ENCODE data around the gene TTC29.
A peak's percentile ranks its signal among the peaks of the same experiment; 100 is the strongest.

TTC29 gene

DNA sequence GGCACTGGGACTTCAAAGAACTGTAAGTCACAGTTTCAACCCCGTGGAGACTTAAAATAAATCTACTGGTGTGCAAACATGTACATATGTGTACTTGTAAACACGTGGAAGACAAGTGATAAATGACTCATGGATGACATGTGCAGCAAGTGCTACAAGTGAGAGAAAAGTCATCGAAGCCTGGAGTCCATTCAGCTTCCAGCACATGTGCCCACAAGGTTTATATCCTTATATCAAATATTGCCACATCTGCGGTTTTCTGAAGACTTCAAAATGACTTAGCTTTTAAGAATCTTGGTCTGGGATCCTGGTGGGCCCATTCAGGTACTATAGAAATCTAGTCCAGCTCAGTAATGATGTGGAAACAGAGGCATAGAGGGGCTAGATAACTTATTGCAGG is 33.0 kb upstream of the TTC29 start:
- Histone ChIP-seq H3K27ac (ENCODE audit: extremely low read depth, low read depth, low read length) (no peak overlapping the region), H3K4me3 (ENCODE audit: low read depth, low read length) (no peak overlapping the region), H3K4me1 (ENCODE audit: control insufficient read depth, insufficient read depth, low read length) (peaks cover 6% of the 10 kb centered on the region; the same call in 1 of the 2 replicates), H3K36me3 (ENCODE audit: control insufficient read depth in 2 of 2, insufficient read depth in 1 of 2, low read length in 2 of 2) (no peaks in the 10 kb centered on the region), H3K9me3 (ENCODE audit: control insufficient read depth, insufficient read depth, low read depth, low read length) (no peaks in the 10 kb centered on the region)
- TF ChIP-seq WT1 (tag by site-specific recombination; IDR thresholded peaks at IDR 0.05) (no peak), ZNF423 (tag by site-specific recombination; IDR thresholded peaks at IDR 0.05) (no peak), ZNF48 (tag by site-specific recombination; IDR thresholded peaks at IDR 0.05) (no peak), ZNF404 (tag by site-specific recombination; IDR thresholded peaks at IDR 0.05) (no peak), ZNF175 (tag by site-specific recombination; IDR thresholded peaks at IDR 0.05) (no peak)
- TF ChIP-seq, protein P1, sequence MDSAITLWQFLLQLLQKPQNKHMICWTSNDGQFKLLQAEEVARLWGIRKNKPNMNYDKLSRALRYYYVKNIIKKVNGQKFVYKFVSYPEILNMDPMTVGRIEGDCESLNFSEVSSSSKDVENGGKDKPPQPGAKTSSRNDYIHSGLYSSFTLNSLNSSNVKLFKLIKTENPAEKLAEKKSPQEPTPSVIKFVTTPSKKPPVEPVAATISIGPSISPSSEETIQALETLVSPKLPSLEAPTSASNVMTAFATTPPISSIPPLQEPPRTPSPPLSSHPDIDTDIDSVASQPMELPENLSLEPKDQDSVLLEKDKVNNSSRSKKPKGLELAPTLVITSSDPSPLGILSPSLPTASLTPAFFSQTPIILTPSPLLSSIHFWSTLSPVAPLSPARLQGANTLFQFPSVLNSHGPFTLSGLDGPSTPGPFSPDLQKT (IDR thresholded peaks at IDR 0.05; ENCODE audit: borderline replicate concordance, low read depth, low read length) = no peak
- ChIA-PET CTCF (no interaction called here), POLR2A (no interaction called here)

DNA sequence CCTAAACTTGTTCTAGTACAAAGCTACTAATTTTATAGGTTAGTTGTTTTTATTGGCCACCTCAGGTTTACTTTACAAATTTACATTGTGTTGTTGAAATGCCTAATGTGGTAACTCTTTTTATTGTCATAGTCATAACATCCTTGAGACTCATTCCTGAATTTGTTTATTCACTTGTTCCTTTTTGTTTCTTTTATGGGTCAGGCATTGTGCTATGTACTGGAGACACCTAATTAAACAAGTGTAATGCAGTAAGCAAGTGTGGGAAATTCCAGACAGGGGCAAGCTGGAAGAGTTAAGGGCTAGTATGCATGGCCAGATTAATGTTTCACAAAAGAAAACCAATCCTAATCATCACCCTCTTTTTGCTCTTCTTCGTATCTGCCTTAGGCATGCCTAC is 30.5 kb upstream of the TTC29 start:
- TF ChIP-seq, protein P2, sequence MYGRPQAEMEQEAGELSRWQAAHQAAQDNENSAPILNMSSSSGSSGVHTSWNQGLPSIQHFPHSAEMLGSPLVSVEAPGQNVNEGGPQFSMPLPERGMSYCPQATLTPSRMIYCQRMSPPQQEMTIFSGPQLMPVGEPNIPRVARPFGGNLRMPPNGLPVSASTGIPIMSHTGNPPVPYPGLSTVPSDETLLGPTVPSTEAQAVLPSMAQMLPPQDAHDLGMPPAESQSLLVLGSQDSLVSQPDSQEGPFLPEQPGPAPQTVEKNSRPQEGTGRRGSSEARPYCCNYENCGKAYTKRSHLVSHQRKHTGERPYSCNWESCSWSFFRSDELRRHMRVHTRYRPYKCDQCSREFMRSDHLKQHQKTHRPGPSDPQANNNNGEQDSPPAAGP (tag by site-specific recombination; IDR thresholded peaks at IDR 0.05) = no peak
- TF ChIP-seq ZNF391 (tag by site-specific recombination; IDR thresholded peaks at IDR 0.05; ENCODE audit: borderline replicate concordance, low read depth) (no peak), ZNF335 (tag by site-specific recombination; conservative IDR thresholded peaks at IDR 0.05) (no peak), ZNF302 (tag by site-specific recombination; IDR thresholded peaks at IDR 0.05; ENCODE audit: low read depth) (no peak), FEZF1 (tag by site-specific recombination; IDR thresholded peaks at IDR 0.05) (peak; percentile 83), ZNF514 (tag by site-specific recombination; IDR thresholded peaks at IDR 0.05) (no peak), WT1 (tag by site-specific recombination; IDR thresholded peaks at IDR 0.05) (0 out of 2 replicates have a peak, but pooled peaks have one; percentile 13), REPIN1 (tag by site-specific recombination; IDR thresholded peaks at IDR 0.05; ENCODE audit: low read depth) (no peak), ZNF202 (tag by site-specific recombination; IDR thresholded peaks at IDR 0.05; ENCODE audit: borderline replicate concordance) (no peak), OSR2 (tag by site-specific recombination; IDR thresholded peaks at IDR 0.05) (peak; percentile 38), ZNF341 (tag by site-specific recombination; IDR thresholded peaks at IDR 0.05; ENCODE audit: low read depth) (no peak), KLF7 (tag by site-specific recombination; IDR thresholded peaks at IDR 0.05; ENCODE audit: borderline replicate concordance) (no peak), ZNF501 (tag by site-specific recombination; IDR thresholded peaks at IDR 0.05) (no peak), ZNF211 (tag by site-specific recombination; IDR thresholded peaks at IDR 0.05; ENCODE audit: low read depth) (no peak)
- TF ChIP-seq, protein P3, sequence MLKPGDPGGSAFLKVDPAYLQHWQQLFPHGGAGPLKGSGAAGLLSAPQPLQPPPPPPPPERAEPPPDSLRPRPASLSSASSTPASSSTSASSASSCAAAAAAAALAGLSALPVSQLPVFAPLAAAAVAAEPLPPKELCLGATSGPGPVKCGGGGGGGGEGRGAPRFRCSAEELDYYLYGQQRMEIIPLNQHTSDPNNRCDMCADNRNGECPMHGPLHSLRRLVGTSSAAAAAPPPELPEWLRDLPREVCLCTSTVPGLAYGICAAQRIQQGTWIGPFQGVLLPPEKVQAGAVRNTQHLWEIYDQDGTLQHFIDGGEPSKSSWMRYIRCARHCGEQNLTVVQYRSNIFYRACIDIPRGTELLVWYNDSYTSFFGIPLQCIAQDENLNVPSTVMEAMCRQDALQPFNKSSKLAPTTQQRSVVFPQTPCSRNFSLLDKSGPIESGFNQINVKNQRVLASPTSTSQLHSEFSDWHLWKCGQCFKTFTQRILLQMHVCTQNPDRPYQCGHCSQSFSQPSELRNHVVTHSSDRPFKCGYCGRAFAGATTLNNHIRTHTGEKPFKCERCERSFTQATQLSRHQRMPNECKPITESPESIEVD (tag by site-specific recombination; IDR thresholded peaks at IDR 0.05) = peak; percentile 3; the same call in 1 of the 2 replicates
- TF ChIP-seq, protein P4, sequence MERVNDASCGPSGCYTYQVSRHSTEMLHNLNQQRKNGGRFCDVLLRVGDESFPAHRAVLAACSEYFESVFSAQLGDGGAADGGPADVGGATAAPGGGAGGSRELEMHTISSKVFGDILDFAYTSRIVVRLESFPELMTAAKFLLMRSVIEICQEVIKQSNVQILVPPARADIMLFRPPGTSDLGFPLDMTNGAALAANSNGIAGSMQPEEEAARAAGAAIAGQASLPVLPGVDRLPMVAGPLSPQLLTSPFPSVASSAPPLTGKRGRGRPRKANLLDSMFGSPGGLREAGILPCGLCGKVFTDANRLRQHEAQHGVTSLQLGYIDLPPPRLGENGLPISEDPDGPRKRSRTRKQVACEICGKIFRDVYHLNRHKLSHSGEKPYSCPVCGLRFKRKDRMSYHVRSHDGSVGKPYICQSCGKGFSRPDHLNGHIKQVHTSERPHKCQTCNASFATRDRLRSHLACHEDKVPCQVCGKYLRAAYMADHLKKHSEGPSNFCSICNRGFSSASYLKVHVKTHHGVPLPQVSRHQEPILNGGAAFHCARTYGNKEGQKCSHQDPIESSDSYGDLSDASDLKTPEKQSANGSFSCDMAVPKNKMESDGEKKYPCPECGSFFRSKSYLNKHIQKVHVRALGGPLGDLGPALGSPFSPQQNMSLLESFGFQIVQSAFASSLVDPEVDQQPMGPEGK (tag by site-specific recombination; IDR thresholded peaks at IDR 0.05) = no peak
- TF ChIP-seq, protein P5, sequence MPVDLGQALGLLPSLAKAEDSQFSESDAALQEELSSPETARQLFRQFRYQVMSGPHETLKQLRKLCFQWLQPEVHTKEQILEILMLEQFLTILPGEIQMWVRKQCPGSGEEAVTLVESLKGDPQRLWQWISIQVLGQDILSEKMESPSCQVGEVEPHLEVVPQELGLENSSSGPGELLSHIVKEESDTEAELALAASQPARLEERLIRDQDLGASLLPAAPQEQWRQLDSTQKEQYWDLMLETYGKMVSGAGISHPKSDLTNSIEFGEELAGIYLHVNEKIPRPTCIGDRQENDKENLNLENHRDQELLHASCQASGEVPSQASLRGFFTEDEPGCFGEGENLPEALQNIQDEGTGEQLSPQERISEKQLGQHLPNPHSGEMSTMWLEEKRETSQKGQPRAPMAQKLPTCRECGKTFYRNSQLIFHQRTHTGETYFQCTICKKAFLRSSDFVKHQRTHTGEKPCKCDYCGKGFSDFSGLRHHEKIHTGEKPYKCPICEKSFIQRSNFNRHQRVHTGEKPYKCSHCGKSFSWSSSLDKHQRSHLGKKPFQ (tag by site-specific recombination; IDR thresholded peaks at IDR 0.05) = no peak
- TF ChIP-seq, protein P6, sequence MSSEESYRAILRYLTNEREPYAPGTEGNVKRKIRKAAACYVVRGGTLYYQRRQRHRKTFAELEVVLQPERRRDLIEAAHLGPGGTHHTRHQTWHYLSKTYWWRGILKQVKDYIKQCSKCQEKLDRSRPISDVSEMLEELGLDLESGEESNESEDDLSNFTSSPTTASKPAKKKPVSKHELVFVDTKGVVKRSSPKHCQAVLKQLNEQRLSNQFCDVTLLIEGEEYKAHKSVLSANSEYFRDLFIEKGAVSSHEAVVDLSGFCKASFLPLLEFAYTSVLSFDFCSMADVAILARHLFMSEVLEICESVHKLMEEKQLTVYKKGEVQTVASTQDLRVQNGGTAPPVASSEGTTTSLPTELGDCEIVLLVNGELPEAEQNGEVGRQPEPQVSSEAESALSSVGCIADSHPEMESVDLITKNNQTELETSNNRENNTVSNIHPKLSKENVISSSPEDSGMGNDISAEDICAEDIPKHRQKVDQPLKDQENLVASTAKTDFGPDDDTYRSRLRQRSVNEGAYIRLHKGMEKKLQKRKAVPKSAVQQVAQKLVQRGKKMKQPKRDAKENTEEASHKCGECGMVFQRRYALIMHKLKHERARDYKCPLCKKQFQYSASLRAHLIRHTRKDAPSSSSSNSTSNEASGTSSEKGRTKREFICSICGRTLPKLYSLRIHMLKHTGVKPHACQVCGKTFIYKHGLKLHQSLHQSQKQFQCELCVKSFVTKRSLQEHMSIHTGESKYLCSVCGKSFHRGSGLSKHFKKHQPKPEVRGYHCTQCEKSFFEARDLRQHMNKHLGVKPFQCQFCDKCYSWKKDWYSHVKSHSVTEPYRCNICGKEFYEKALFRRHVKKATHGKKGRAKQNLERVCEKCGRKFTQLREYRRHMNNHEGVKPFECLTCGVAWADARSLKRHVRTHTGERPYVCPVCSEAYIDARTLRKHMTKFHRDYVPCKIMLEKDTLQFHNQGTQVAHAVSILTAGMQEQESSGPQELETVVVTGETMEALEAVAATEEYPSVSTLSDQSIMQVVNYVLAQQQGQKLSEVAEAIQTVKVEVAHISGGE (tag by site-specific recombination; conservative IDR thresholded peaks at IDR 0.05; ENCODE audit: low read depth) = no peak
- H3K4me3 ChIP-seq (ENCODE audit: low read depth, low read length) = no peak overlapping the region
- ChIA-PET POLR2A (no interaction called here), CTCF (no interaction called here)
- H3K4me1 ChIP-seq (ENCODE audit: control insufficient read depth, insufficient read depth, low read length) = peaks cover 6% of the 10 kb centered on the region; the same call in 1 of the 2 replicates
- H3K9me3 ChIP-seq (ENCODE audit: control insufficient read depth, insufficient read depth, low read depth, low read length) = no peaks in the 10 kb centered on the region
- H3K36me3 ChIP-seq (ENCODE audit: control insufficient read depth in 2 of 2, insufficient read depth in 1 of 2, low read length in 2 of 2) = no peaks in the 10 kb centered on the region
- H3K27ac ChIP-seq (ENCODE audit: extremely low read depth, low read depth, low read length) = no peak overlapping the region

Data from HEK293 (cell line).